ENCODE data around the gene DRD3. TPM values are rescaled to one million over a fixed set of nuclear protein-coding genes. Genes with fewer than 3 reads are reported as not detected.

The DRD3 gene
- polyA plus RNA-seq, 1 of the 3 experiments (the other 2 are of a cell fraction): not detected

DNA sequence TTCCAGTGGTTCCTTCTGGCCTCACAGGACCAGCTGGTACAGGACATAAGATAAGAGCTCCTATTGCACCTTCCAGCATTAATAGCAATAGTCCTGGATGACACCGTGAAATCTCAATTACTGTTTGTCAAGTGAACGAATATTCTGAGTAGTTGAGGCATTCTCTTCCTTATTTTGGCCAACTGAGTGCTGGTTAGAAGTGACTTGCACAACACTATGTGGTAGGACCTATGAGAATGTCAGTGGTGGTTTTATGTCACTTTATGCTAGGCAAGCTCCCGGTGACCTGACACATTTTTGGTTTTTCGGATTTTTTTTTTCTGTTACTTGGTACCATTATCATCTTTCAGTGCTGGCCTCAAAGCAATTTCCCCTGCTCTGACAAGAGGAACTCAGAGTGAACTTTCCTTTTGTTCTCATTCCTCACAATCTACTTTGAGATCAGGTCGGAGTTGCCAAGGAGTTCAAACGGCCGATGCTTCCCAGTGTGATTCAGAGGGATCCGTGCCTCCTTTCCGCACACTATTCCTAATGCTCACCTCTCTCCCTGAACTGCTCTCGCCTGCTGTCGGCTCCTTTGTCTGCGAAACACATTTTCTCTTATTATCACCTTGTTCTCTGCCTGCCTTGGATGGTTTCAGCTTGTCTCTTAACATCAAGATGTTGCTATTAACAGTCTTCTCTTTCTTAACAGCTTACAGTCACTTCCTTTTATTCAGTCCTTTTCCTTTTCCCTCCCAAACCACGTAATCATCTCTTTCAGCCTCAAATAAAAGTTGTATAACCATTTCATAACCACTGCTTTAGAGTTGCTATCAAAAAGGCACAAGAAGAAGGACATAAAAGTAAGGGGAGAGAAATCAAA, 86.5 kb downstream of the DRD3 start:
- H3K79me2 ChIP-seq (ENCODE audit: insufficient read depth): no peaks in the 10 kb centered on the region
- CTCF ChIA-PET: no interaction called here
- no peak for DNase-seq

DNA sequence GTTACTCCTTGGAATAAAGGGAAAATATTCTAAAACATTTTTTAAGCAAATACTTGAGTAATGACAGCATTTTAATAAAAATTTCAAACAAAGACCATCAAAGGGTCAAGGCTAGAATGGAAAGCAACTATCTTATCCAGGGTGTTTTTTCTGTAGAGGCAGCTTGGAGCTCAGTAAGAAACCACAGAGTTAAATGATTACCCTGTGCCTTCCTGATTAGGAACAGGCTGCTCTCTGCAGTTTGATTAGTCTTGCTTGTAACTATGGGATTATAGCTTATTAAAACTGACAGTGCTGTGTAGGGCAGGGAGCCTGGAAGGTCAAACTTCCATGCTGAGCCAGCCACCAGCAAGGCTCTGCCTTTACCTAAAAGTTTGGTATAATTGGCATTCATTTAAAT, 89.2 kb downstream of the DRD3 start:
- Histone ChIP-seq H3K9me2 (no peaks in the 10 kb centered on the region), H4K20me1 (ENCODE audit: insufficient read depth) (no peaks in the 10 kb centered on the region), H3K27ac (ENCODE audit: low read depth in 2 of 2, low read length in 1 of 2) (no peak overlapping the region), H3K9me3 (no peaks in the 10 kb centered on the region), H2AFZ (ENCODE audit: low read depth) (no peak overlapping the region), H3F3A (replicated peaks; ENCODE audit: insufficient read depth) (peaks cover 10% of the 10 kb centered on the region), H3K4me1 (ENCODE audit: control insufficient read depth in 1 of 2, insufficient read depth in 2 of 2, low read depth in 1 of 2, low read length in 1 of 2) (0 out of 4 replicates have a peak, but pooled peaks cover 0 to 9% of the 10 kb centered on the region in 2 experiments), H3K36me3 (replicated peaks in 1 of 2; ENCODE audit: control insufficient read depth in 1 of 2, insufficient read depth in 2 of 2, low read length in 1 of 2) (peaks cover 17 to 29% of the 10 kb centered on the region in 2 experiments), H3K27me3 (ENCODE audit: insufficient read depth) (no peaks in the 10 kb centered on the region), H3K4me2 (no peak overlapping the region), H3K79me2 (ENCODE audit: insufficient read depth) (no peaks in the 10 kb centered on the region), H3K4me3 (ENCODE audit: low read depth in 2 of 2, low read length in 1 of 2) (no peak overlapping the region), H3K9ac (no peak overlapping the region)
- ChIA-PET CTCF (interaction anchor here (1.6 kb wide), 1 partner anchor 11 kb away, joined by 3 read pairs; no protein-coding TSS in a partner anchor), POLR2A (no interaction called here)
- no peak for DNase-seq
- TF ChIP-seq, protein P1, sequence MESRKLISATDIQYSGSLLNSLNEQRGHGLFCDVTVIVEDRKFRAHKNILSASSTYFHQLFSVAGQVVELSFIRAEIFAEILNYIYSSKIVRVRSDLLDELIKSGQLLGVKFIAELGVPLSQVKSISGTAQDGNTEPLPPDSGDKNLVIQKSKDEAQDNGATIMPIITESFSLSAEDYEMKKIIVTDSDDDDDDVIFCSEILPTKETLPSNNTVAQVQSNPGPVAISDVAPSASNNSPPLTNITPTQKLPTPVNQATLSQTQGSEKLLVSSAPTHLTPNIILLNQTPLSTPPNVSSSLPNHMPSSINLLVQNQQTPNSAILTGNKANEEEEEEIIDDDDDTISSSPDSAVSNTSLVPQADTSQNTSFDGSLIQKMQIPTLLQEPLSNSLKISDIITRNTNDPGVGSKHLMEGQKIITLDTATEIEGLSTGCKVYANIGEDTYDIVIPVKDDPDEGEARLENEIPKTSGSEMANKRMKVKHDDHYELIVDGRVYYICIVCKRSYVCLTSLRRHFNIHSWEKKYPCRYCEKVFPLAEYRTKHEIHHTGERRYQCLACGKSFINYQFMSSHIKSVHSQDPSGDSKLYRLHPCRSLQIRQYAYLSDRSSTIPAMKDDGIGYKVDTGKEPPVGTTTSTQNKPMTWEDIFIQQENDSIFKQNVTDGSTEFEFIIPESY (IDR thresholded peaks at IDR 0.05; ENCODE audit: borderline replicate concordance, low read depth): no peak
- TF ChIP-seq, protein P2, sequence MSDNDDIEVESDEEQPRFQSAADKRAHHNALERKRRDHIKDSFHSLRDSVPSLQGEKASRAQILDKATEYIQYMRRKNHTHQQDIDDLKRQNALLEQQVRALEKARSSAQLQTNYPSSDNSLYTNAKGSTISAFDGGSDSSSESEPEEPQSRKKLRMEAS (IDR thresholded peaks at IDR 0.05; ENCODE audit: low read depth): no peak
- TF ChIP-seq, protein P3, sequence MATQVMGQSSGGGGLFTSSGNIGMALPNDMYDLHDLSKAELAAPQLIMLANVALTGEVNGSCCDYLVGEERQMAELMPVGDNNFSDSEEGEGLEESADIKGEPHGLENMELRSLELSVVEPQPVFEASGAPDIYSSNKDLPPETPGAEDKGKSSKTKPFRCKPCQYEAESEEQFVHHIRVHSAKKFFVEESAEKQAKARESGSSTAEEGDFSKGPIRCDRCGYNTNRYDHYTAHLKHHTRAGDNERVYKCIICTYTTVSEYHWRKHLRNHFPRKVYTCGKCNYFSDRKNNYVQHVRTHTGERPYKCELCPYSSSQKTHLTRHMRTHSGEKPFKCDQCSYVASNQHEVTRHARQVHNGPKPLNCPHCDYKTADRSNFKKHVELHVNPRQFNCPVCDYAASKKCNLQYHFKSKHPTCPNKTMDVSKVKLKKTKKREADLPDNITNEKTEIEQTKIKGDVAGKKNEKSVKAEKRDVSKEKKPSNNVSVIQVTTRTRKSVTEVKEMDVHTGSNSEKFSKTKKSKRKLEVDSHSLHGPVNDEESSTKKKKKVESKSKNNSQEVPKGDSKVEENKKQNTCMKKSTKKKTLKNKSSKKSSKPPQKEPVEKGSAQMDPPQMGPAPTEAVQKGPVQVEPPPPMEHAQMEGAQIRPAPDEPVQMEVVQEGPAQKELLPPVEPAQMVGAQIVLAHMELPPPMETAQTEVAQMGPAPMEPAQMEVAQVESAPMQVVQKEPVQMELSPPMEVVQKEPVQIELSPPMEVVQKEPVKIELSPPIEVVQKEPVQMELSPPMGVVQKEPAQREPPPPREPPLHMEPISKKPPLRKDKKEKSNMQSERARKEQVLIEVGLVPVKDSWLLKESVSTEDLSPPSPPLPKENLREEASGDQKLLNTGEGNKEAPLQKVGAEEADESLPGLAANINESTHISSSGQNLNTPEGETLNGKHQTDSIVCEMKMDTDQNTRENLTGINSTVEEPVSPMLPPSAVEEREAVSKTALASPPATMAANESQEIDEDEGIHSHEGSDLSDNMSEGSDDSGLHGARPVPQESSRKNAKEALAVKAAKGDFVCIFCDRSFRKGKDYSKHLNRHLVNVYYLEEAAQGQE (IDR thresholded peaks at IDR 0.05; ENCODE audit: low read depth, low read length): no peak
- TF ChIP-seq NFIC (IDR thresholded peaks at IDR 0.05; ENCODE audit: borderline replicate concordance) (no peak), TEAD4 (IDR thresholded peaks at IDR 0.05; ENCODE audit: borderline replicate concordance, insufficient read depth) (no peak)

More for the DNA sequence above, 86.5 kb downstream of the DRD3 start:
- peaks cover 10% of the 10 kb centered on the region for H3F3A ChIP-seq (replicated peaks; ENCODE audit: insufficient read depth)
- TF ChIP-seq EP300 (IDR thresholded peaks at IDR 0.05; ENCODE audit: borderline replicate concordance in 1 of 2, low read depth in 1 of 2, low read length in 1 of 2): no peak
- TF ChIP-seq, protein P2 (IDR thresholded peaks at IDR 0.05; ENCODE audit: low read depth): no peak
- no peak for TF ChIP-seq RCOR1 (IDR thresholded peaks at IDR 0.05; ENCODE audit: low read length)
- TF ChIP-seq FOXJ3 (CRISPR knock-in tag; IDR thresholded peaks at IDR 0.05): no peak
- no peak for TF ChIP-seq FOSL2 (IDR thresholded peaks at IDR 0.05; ENCODE audit: borderline replicate concordance, low read depth)
- no peak for TF ChIP-seq RAD21 (IDR thresholded peaks at IDR 0.05; ENCODE audit: low read length)
- TF ChIP-seq GATA2 (CRISPR knock-in tag; IDR thresholded peaks at IDR 0.05): no peak
- TF ChIP-seq, protein P4, sequence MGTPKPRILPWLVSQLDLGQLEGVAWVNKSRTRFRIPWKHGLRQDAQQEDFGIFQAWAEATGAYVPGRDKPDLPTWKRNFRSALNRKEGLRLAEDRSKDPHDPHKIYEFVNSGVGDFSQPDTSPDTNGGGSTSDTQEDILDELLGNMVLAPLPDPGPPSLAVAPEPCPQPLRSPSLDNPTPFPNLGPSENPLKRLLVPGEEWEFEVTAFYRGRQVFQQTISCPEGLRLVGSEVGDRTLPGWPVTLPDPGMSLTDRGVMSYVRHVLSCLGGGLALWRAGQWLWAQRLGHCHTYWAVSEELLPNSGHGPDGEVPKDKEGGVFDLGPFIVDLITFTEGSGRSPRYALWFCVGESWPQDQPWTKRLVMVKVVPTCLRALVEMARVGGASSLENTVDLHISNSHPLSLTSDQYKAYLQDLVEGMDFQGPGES (IDR thresholded peaks at IDR 0.05; ENCODE audit: low read depth, low read length): no peak
- TF ChIP-seq, protein P5, sequence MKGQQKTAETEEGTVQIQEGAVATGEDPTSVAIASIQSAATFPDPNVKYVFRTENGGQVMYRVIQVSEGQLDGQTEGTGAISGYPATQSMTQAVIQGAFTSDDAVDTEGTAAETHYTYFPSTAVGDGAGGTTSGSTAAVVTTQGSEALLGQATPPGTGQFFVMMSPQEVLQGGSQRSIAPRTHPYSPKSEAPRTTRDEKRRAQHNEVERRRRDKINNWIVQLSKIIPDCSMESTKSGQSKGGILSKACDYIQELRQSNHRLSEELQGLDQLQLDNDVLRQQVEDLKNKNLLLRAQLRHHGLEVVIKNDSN (IDR thresholded peaks at IDR 0.05; ENCODE audit: borderline replicate concordance, low read depth): no peak
- no peak for TF ChIP-seq FOXM1 (IDR thresholded peaks at IDR 0.05; ENCODE audit: low read depth)
- TF ChIP-seq, protein P1 (IDR thresholded peaks at IDR 0.05; ENCODE audit: borderline replicate concordance, low read depth): no peak
- TF ChIP-seq EZH2phosphoT487 (IDR thresholded peaks at IDR 0.05; ENCODE audit: borderline replicate concordance, low read depth): no peak
- H3K4me2 ChIP-seq: peak overlapping the region; percentile 12; the same call in 1 of the 2 replicates
- no peak overlapping the region for H3K4me3 ChIP-seq (ENCODE audit: low read depth in 2 of 2, low read length in 1 of 2)
- H2AFZ ChIP-seq (ENCODE audit: low read depth): peak overlapping the region; percentile 39; the same call in 1 of the 2 replicates
- no peaks in the 10 kb centered on the region for H4K20me1 ChIP-seq (ENCODE audit: insufficient read depth)
- no peaks in the 10 kb centered on the region for H3K27me3 ChIP-seq (ENCODE audit: insufficient read depth)
- H3K9me2 ChIP-seq: no peaks in the 10 kb centered on the region
- POLR2A ChIA-PET: no interaction called here
- WGBS (ENCODE audit: low lambda C conversion rate): 85% methylated on average over 13 of the region's 13 CpGs
- H3K9me3 ChIP-seq: no peaks in the 10 kb centered on the region
- H3K9ac ChIP-seq: no peak overlapping the region
- H3K27ac ChIP-seq (ENCODE audit: low read depth in 2 of 2, low read length in 1 of 2): no peak overlapping the region
- H3K36me3 ChIP-seq (replicated peaks in 1 of 2; ENCODE audit: control insufficient read depth in 1 of 2, insufficient read depth in 2 of 2, low read length in 1 of 2): peaks cover 0 to 6% of the 10 kb centered on the region in 2 experiments
- H3K4me1 ChIP-seq (ENCODE audit: control insufficient read depth in 1 of 2, insufficient read depth in 2 of 2, low read depth in 1 of 2, low read length in 1 of 2): 0 out of 4 replicates have a peak, but pooled peaks cover 0 to 9% of the 10 kb centered on the region in 2 experiments

All from SK-N-SH (cell line).